Measurements from ENCODE around the gene TMEM245. TPM values are rescaled to one million over a fixed set of nuclear protein-coding genes. Genes with fewer than 3 reads are reported as not detected.

The TMEM245 gene
- polyA plus RNA-seq, 3 donors, result 6.9 to 11.3 (median 9.7) TPM

- Mint-ChIP-seq H3K27ac (peak overlapping the region; percentile 12 to 84 (median 65)), H3K36me3 (peaks cover 4% of the 10 kb centered on the region in 2 donors), H3K4me3 (peak overlapping the region; percentile 87 to 89), H3K27me3 (ENCODE audit: low read depth in 3 of 3) (no peaks in the 10 kb centered on the region), H3K4me1 (peaks cover 59% of the 10 kb centered on the region), H3K9me3 (no peaks in the 10 kb centered on the region)
- no peak for DNase-seq
- peak overlapping the region; percentile 86 for H3K9ac ChIP-seq (ENCODE audit: insufficient read depth, low read length, poor library complexity, severe bottlenecking)
- no peaks in the 10 kb centered on the region for H3K27me3 ChIP-seq (ENCODE audit: control insufficient read depth in 2 of 2, insufficient read depth in 2 of 2, low read length in 2 of 2)
- under 1% methylated on average over 27 of the region's 29 CpGs for WGBS (ENCODE audit: insufficient coverage)
- peak overlapping the region in 1 of 2 donors; percentile 77 for H3K27ac ChIP-seq (ENCODE audit: low read depth in 1 of 2, low read length in 2 of 2)
- no peaks in the 10 kb centered on the region for H3K36me3 ChIP-seq (replicated peaks in 1 of 2; ENCODE audit: control insufficient read depth in 1 of 2, insufficient read depth in 2 of 2, low read length in 2 of 2)
- peaks cover 59% of the 10 kb centered on the region for H3K79me2 ChIP-seq (ENCODE audit: insufficient read depth, low read length)
- intact Hi-C loops (cut with micrococcal nuclease), result loop anchor here in 1 of 2 donors (10.0 kb wide), 1 partner anchor 104 kb away; the partner anchor contains the start of gene CTNNAL1
- peak overlapping the region; percentile 82 for H3K4me2 ChIP-seq (replicated peaks; ENCODE audit: extremely low read depth, low read length, poor library complexity, severe bottlenecking)
- no peak for TF ChIP-seq CTCF (IDR thresholded peaks at IDR 0.05)
- peaks cover 54% of the 10 kb centered on the region for H4K20me1 ChIP-seq (ENCODE audit: insufficient read depth, low read length)
- no peaks in the 10 kb centered on the region for H3K9me3 ChIP-seq (replicated peaks in 1 of 2; ENCODE audit: control insufficient read depth in 1 of 2, insufficient read depth in 1 of 2, low read length in 2 of 2)
- peaks cover 37 to 46% of the 10 kb centered on the region in 2 donors for H3K4me1 ChIP-seq (ENCODE audit: control insufficient read depth in 1 of 2, insufficient read depth in 2 of 2, low read length in 2 of 2)
- H2AFZ ChIP-seq (ENCODE audit: insufficient read depth, low read depth, low read length, poor library complexity, severe bottlenecking), result peak overlapping the region; percentile 89
- peak overlapping the region; percentile 59 to 86 (median 84) for H3K4me3 ChIP-seq (replicated peaks in 1 of 3; ENCODE audit: low read depth in 2 of 3, low read length in 3 of 3)
Measured at GRCh38 chr9:109118808-109119438, 824 bp downstream of the TMEM245 start.

- no peaks in the 10 kb centered on the region for H3K27me3 ChIP-seq (ENCODE audit: control insufficient read depth in 2 of 2, insufficient read depth in 2 of 2, low read length in 2 of 2)
- H3K4me1 ChIP-seq (ENCODE audit: control insufficient read depth in 1 of 2, insufficient read depth in 2 of 2, low read length in 2 of 2), result peaks cover 31 to 39% of the 10 kb centered on the region in 2 donors
- no peak for TF ChIP-seq CTCF (IDR thresholded peaks at IDR 0.05)
- H3K9me3 ChIP-seq (replicated peaks in 1 of 2; ENCODE audit: control insufficient read depth in 1 of 2, insufficient read depth in 1 of 2, low read length in 2 of 2), result no peaks in the 10 kb centered on the region
- intact Hi-C loops (cut with micrococcal nuclease), result loop anchor here in 1 of 2 donors (10.0 kb wide), 1 partner anchor 103 kb away; the partner anchor contains the start of gene CTNNAL1
- no peak overlapping the region for H2AFZ ChIP-seq (ENCODE audit: insufficient read depth, low read depth, low read length, poor library complexity, severe bottlenecking)
- Mint-ChIP-seq H3K27ac (peak overlapping the region in 4 of 7 donors; percentile 12 to 76 (median 58)), H3K4me3 (peak overlapping the region; percentile 87 to 89), H3K27me3 (ENCODE audit: low read depth in 3 of 3) (no peaks in the 10 kb centered on the region), H3K9me3 (no peaks in the 10 kb centered on the region), H3K36me3 (peaks cover 4 to 7% of the 10 kb centered on the region in 2 donors), H3K4me1 (peaks cover 55% of the 10 kb centered on the region)
- peaks cover 67% of the 10 kb centered on the region for H3K79me2 ChIP-seq (ENCODE audit: insufficient read depth, low read length)
- H3K36me3 ChIP-seq (replicated peaks in 1 of 2; ENCODE audit: control insufficient read depth in 1 of 2, insufficient read depth in 2 of 2, low read length in 2 of 2), result no peaks in the 10 kb centered on the region
- peak overlapping the region; percentile 59 to 86 (median 84) for H3K4me3 ChIP-seq (replicated peaks in 1 of 3; ENCODE audit: low read depth in 2 of 3, low read length in 3 of 3)
- DNase-seq, result peak in 2 of 3 donors; percentile 16 to 28
- H3K9ac ChIP-seq (ENCODE audit: insufficient read depth, low read length, poor library complexity, severe bottlenecking), result peak overlapping the region; percentile 86
- peak overlapping the region; percentile 82 for H3K4me2 ChIP-seq (replicated peaks; ENCODE audit: extremely low read depth, low read length, poor library complexity, severe bottlenecking)
- H3K27ac ChIP-seq (ENCODE audit: low read depth in 1 of 2, low read length in 2 of 2), result peak overlapping the region in 1 of 2 donors; percentile 77
- 52% methylated on average over 3 of the region's 14 CpGs for WGBS (ENCODE audit: insufficient coverage)
- H4K20me1 ChIP-seq (ENCODE audit: insufficient read depth, low read length), result peaks cover 62% of the 10 kb centered on the region
Measured at GRCh38 chr9:109117856-109118807, 1.6 kb downstream of the TMEM245 start.

Measured in CD14-positive monocyte (primary cell).